ENCODE measurements around the gene IFT74. TPM values are rescaled to one million over a fixed set of nuclear protein-coding genes. Genes with fewer than 3 reads are reported as not detected.

Gene IFT74
- total and polyA plus RNA-seq, 2 of the 13 experiments (the other 11 are each of a cell fraction or from before 2014, with no cell fraction given) = 4.2 to 12.3 TPM

DNA sequence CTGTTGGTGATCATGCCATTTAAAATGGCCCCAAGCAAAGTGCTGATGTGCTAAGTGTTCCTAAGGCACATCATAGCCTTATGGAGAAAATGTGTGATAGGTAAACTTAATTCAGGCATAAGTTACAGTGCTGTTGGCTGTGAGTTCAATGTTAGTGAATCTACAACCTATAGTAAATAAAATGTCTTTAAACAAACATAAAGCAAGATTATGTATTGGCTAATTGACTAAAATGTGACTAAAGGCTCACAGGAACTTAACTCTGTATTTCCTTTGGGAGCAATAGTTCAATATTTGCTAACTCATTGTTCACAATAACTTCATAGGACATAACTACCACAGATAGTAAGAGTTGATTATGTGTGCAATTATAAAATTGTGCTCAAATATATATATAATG lies 98.6 kb downstream of the IFT74 start:
- Histone ChIP-seq H3K4me2 (ENCODE audit: low read depth, low read length) (no peak overlapping the region), H3K4me3 (replicated peaks in 1 of 3; ENCODE audit: insufficient read depth in 1 of 3, low read depth in 2 of 3, low read length in 3 of 3) (no peak overlapping the region), H3K9ac (ENCODE audit: insufficient read depth, low read depth, low read length) (no peak overlapping the region), H3K27me3 (ENCODE audit: control insufficient read depth in 1 of 2, insufficient read depth in 2 of 2, low read length in 2 of 2) (no peaks in the 10 kb centered on the region), H3K36me3 (replicated peaks in 1 of 2; ENCODE audit: control insufficient read depth in 1 of 2, insufficient read depth in 2 of 2, low read length in 2 of 2) (no peaks in the 10 kb centered on the region), H2AFZ (ENCODE audit: low read length) (no peak overlapping the region), H4K20me1 (ENCODE audit: insufficient read depth, low read length) (no peaks in the 10 kb centered on the region), H3K4me1 (ENCODE audit: insufficient read depth, low read length) (peaks cover 15% of the 10 kb centered on the region), H3K9me3 (ENCODE audit: low read length) (no peaks in the 10 kb centered on the region), H3K27ac (ENCODE audit: extremely low read length, insufficient read depth, low read length) (no peak overlapping the region), H3K79me2 (ENCODE audit: insufficient read depth, low read length) (no peaks in the 10 kb centered on the region)
- in situ Hi-C loops (cut with HindIII; ENCODE audit: extremely low pct_ligation_motif_present, low pct_unique_long_range_greater_than_20kb) = no loop called here
- no peak for FAIRE-seq
- POLR2A ChIA-PET = no interaction called here
- intact Hi-C loops (cut with micrococcal nuclease; ENCODE audit: unreplicated experiment) = no loop called here
- ATAC-seq = peak; percentile 82
- DNase-seq (ENCODE audit: low spot score) = peak; percentile 50
- CTCF ChIA-PET (ENCODE audit: low intra/inter-chr PET ratio, low total read pairs) = no interaction called here
- BruUV-seq (replicated peaks) = no TSS peak
- peak; percentile 49; the same call in 1 of the 2 replicates for TF ChIP-seq ZNF652 (CRISPR knock-in tag; IDR thresholded peaks at IDR 0.05; ENCODE audit: borderline replicate concordance, low read depth)
- TF ChIP-seq KDM2A (CRISPR knock-in tag; IDR thresholded peaks at IDR 0.05; ENCODE audit: borderline replicate concordance, low read depth) = no peak
- peak; percentile 78 for TF ChIP-seq MIXL1 (CRISPR knock-in tag; IDR thresholded peaks at IDR 0.05)
- TF ChIP-seq TARDBP (CRISPR knock-in tag; IDR thresholded peaks at IDR 0.05) = 0 out of 2 replicates have a peak, but pooled peaks have one; percentile 30
- TF ChIP-seq ISL2 (CRISPR knock-in tag; IDR thresholded peaks at IDR 0.05) = 0 out of 2 replicates have a peak, but pooled peaks have one; percentile 12
- TF ChIP-seq SOX5 (CRISPR knock-in tag; IDR thresholded peaks at IDR 0.05; ENCODE audit: borderline replicate concordance) = peak; percentile 32; the same call in 1 of the 2 replicates
- TF ChIP-seq ARID5B (CRISPR knock-in tag; IDR thresholded peaks at IDR 0.05) = peak; percentile 56
- no peak for TF ChIP-seq SOX13 (IDR thresholded peaks at IDR 0.05)
- peak in 1 of 2 experiments; percentile 62; a peak in 2 of 4 replicates for TF ChIP-seq SOX13 (CRISPR knock-in tag; conservative IDR thresholded peaks at IDR 0.05 in 1 of 2, IDR thresholded peaks at IDR 0.05 in 1 of 2)
- TF ChIP-seq FOXA1 (IDR thresholded peaks at IDR 0.05) = peak; percentile 39; the same call in 1 of the 2 replicates
- no peak; the same call in 1 of the 2 replicates for TF ChIP-seq FOXA1 (CRISPR knock-in tag; IDR thresholded peaks at IDR 0.05)
- 0 out of 2 replicates have a peak, but pooled peaks have one; percentile 28 for TF ChIP-seq FOXP4 (CRISPR knock-in tag; IDR thresholded peaks at IDR 0.05)
- no peak for TF ChIP-seq MTF2 (CRISPR knock-in tag; IDR thresholded peaks at IDR 0.05; ENCODE audit: borderline replicate concordance)
- 0 out of 2 replicates have a peak, but pooled peaks have one; percentile 21 for TF ChIP-seq RXRB (CRISPR knock-in tag; IDR thresholded peaks at IDR 0.05; ENCODE audit: borderline replicate concordance)
- TF ChIP-seq FOXP1 (IDR thresholded peaks at IDR 0.05) = no peak
- TF ChIP-seq FOXP1 (CRISPR knock-in tag; IDR thresholded peaks at IDR 0.05) = peak; percentile 54; the same call in 1 of the 2 replicates
- TF ChIP-seq HDAC2 (CRISPR knock-in tag; IDR thresholded peaks at IDR 0.05) = 0 out of 2 replicates have a peak, but pooled peaks have one; percentile 16
- TF ChIP-seq SOX6 (IDR thresholded peaks at IDR 0.05) = no peak
- peak; percentile 31; the same call in 1 of the 2 replicates for TF ChIP-seq SOX6 (CRISPR knock-in tag; IDR thresholded peaks at IDR 0.05)
- no peak for TF ChIP-seq SMAD1 (CRISPR knock-in tag; IDR thresholded peaks at IDR 0.05; ENCODE audit: borderline replicate concordance, low read depth)

All from HepG2 (cell line).